Midbrain (tissue), 1 donor: ENCODE results near the gene TMBIM1.
A peak's percentile ranks its signal among the peaks of the same experiment; 100 is the strongest.
"Not testable (repeated sequence)": the region's sequence is repeated elsewhere in the genome, so short reads cannot be mapped to it uniquely, and the experiment has no call there.

Experiments used
- DNase-seq: peaks from one replicate; lab custom pipeline; 2025; lab: John Stamatoyannopoulos, UW

The TMBIM1 gene

DNA sequence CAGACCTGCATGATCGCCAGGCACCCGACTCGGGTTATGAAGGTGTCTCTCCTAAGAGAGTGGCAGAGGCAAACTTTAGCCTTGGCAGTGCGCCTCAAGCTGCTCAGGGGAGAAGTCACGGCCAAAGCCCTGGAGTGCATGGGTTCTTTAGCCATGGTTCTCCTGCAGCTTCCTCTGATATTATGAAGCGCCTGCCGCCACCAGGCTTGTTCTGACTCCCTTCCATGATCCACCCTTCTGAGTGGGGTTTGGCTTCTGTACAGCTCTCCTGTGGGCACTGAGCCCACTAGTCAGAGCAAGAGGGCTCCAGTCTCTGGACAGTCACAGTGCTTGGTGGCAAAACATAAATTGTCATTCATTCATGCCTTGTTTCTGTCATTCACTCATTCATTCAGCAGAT lies 25.9 kb upstream of the TMBIM1 start:
- no peak for DNase-seq

DNA sequence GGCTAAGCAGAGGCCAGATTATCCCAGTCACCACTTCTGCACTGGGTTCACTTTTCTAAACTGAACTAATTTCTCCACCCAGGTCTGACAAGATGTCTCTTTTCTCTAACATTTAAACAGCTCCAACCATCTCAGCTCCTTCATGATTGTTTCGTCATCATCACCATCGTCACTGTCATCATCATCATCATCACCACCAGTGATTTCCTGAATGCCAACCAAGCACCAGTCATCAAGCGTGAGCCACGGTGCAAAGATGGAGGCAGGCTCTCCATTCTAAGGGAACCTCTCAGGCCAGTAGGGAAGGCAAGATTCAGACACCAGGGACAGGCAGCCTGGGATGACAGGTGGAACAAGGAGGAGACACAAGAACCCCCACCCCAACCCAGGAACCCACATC lies 25.5 kb upstream of the TMBIM1 start:
- DNase-seq: no peak

DNA sequence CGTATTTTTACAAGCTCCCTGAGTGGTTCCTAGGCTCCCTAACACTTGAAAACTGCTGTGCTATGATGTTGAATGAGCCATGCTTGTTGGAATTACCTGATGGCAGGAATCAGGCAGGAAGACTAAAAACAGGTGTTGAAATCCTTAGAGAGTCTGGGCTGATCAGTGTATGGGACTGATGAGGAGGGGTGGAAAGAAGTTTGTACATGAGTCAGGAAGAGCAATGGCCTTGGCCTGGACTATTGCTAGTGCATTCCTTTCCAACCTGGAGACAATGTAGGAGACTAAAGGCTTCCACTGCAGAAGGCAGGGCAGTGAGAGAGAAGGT lies 25.0 kb upstream of the TMBIM1 start:
- DNase-seq: no peak

- no peak for DNase-seq
Measured at GRCh38 chr2:218315397-218315796, 23.1 kb upstream of the TMBIM1 start.

DNA sequence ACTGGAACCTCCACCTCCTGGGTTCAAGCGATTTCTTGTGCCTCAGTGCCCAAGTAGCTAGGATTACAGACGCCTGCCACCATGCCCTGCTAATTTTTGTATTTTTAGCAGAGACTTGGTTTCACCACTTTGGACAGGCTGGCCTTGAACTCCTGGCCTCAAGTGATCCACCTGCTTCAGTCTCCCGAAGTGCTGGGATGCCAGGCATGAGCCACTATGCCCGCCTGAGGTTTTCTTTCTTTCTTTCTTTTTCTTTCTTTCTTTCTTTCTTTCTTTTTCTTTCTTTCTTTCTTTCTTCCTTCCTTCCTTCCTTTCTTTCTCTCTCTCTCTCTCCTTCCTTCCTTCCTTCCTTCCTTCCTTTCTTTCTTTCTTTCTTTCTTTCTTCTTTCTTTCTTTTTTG lies 22.5 kb upstream of the TMBIM1 start:
- DNase-seq: not testable (repeated sequence)

DNA sequence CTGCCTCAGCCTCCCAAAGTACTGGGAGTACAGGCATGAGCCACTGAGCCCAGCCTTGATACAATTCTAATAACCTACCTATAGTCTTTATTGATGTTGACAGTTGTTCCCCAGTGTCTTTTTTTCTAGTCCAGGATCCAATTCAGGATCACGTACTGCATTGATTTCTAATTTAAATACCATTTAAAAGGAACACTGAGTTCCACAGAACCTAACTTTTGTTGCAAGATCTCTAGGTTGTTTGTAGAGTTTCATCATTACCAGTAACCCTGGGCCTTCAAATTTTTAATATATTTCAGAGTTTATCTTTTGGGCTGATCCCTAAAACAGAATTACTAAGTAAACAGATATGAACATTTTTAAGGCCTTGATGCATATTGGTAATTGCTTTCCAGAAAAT lies 21.1 kb upstream of the TMBIM1 start:
- no peak for DNase-seq

DNA sequence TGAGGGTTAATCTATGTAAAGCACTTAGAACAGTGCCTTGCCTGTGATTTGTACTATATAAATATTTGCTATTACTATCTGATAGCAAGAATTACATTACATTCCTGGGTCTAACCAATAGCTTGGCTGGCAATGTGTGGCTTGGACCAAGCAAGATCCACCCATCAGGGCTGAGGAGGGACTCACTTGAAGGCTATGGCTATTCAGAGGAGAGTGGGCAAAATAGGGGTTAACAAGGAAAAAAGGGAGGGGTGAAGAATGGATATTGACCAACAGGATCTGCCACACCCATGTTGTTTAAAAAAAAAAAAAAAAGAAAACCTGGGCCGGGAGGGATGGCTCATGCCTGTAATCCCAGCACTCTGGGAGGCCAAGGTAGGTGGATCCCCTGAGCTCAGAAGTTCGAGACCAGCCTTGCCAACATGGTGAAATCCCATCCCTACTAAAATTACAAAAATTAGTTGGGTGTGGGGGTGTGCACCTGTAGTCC lies 20.0 kb upstream of the TMBIM1 start:
- DNase-seq: no peak

DNA sequence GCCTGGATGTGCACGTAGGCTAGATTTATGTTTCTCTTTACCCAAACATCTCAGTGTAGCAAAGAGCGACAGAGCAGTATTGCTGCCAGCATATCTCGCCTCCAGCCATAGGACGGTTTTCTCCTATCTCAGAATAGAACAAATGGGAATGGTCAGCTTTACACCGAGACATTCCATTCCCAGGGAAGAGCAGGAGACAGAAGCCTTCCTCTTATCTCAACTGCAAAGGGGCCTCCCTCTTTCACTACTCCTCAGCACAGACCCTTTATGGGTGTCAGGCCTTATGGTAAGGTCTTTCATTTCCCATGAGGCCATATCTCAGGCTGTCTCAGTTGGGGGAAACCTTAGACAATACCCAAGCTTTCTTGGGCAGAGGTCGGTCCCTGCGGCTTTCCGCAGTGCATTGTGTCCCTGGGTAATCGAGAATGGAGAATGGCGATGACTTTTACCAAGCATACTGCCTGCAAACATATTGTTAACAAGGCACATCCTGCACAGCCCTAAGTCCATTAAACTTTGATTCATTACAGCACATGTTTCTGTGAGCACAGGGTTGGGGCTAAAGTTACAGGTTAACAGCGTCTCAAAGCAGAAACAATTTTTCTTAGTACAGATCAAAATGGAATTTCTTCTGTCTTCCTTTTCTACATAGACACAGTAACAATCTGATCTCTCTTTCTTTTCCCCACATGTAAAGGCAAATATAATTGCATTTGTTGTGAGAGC lies 19.4 kb upstream of the TMBIM1 start:
- DNase-seq: not testable (repeated sequence)

- no peak for DNase-seq
Measured at GRCh38 chr2:218310853-218311540, 18.7 kb upstream of the TMBIM1 start.

DNA sequence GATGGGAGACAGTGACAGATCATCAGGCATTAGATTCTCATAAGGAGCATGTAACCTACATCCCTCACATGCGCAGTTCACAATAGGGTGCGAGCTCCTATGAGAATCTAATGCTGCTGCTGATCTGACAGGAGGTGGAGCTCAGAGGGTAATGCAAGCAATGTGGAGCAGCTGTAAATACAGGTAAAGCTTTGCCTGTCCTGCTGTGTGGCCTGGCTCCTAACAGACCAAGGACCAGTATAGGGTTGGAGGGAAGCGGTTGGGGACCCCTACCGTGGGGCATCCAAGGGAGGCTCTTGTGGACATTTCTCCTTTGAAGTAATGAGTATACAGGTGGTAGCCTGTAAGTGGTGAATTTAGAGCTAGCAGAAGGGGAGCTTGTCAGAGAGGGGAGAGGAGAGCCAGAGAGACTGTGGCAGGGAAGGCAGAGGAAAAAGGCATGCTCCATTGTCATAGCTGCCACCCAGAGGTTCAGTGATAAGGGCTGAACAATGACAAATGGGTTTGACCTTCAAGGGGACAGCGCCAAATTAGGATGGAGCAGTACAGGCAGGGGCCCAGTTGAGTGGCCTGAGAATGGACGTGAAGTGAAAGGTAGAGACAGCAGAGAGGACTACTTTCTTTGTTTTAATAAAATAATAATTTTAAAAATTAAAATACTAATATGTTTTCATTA lies 15.2 kb upstream of the TMBIM1 start:
- DNase-seq: no peak

- DNase-seq: no peak
Measured at GRCh38 chr2:218306184-218306920, 14.0 kb upstream of the TMBIM1 start.

DNA sequence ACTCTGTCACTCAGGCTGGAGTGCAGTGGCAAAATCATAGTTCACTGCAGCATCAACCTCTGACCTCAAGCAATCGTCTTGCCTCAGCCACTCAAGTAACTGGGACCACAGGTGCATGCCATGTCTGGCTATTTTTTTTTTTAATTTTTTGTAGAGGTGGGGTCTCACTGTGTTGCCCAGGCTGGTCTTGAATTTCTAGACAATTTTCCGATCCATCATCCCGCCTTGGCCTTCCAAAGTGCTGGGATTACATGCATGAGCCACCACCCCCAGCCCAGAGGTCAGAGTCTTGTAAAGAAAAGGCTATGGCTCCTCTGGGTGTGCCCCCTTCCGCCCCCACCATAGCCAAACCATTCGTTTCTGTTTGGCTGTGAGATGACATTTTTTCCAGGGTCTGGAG lies 13.1 kb upstream of the TMBIM1 start:
- DNase-seq: no peak

DNA sequence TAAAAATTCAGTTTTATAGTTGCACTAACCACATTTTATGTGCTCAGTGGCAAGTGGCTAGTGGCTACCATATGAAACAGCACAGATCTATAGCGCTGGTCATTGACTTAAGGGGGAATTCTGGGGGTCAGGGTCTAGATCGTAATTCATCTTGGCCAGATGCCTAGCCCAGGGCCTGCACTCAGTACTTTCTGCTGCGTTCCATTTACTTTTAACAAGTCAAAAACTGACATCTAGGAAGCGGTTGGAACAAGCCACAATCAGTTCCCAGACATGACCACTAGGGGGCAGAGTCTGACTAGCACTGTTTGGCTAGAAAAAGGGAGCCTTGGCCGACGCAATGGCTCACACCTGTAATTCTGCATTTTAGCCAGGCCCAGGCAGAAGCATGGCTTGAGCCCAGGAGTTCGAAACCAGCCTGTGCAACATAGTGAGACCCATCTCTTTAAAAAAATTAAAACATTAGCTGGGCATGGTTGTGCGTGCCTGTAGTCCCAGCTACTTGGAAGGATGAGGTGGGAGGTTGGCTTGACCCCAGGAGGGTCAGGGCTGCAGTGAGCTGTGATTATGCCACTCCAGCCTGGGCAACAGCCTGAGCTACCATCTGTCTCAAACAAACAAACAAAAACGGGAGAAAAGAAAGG lies 9.0 kb upstream of the TMBIM1 start:
- peak; percentile 82 for DNase-seq

DNA sequence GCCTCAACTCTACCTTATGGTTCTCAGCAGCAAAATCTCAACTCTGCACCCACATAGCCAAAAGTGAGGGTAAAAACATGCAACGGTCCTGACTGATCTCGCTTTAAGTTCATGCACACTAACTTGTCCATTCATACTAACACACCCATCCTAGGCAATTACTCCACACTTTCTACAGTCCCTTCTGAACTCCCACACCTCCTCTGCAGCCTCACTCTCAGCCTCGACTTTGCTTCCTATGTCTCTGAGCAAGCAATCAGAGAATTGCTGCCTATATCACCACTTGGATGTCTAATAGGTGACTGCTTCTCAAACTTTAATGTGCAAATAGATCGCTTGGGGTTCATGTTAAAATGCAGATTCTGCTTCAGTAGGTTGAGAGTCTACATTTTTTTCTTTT lies 7.8 kb upstream of the TMBIM1 start:
- DNase-seq: no peak

DNA sequence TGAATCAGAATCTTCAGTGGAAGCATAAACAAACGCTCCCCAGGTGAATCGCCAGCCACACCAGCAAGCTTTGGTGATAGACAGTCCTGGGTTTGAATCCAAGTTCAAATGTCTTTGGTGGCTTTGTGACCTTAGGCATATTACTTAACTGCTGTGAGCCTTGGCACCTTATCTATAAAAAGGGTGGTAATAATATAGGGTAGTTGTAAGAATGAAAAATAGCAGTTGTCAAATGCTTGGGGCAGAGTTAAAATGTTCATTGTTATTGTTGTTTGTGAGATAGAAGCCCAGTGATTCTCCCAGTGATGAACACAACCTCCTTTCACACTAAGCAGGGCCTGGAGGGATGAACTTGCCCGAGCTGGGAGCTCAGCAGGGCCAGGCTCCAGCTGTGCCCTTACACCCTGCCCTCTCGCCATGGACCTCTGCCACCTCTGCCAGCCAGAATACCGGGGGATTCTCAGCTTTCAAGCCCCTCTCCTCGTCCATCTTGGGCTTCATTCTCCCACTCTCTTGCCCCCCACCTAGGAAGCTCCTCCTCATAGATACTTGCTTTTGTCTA lies 6.1 kb upstream of the TMBIM1 start:
- DNase-seq: peak; percentile 54

- peak; percentile 70 for DNase-seq
Measured at GRCh38 chr2:218296847-218297246, 4.5 kb upstream of the TMBIM1 start.

DNA sequence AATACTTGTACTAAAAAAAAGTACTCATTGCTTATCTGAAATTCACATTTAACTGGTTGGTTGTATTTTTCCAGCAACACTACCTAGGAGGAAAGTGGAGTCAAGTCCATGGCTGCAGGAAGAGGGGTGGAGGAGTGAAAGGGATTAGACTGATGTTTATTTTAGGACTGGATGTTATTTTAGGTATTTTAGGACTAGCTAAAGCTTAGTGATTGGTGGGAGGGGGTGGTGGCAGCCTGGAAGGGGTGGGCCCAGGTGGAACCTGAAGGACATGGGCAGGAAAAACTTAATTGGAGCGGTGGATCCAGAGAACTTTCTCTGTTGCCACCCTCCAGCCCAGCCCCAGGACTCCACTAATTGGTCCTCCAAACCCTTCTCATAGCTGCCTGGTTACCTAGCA lies 3.9 kb upstream of the TMBIM1 start:
- DNase-seq: no peak

DNA sequence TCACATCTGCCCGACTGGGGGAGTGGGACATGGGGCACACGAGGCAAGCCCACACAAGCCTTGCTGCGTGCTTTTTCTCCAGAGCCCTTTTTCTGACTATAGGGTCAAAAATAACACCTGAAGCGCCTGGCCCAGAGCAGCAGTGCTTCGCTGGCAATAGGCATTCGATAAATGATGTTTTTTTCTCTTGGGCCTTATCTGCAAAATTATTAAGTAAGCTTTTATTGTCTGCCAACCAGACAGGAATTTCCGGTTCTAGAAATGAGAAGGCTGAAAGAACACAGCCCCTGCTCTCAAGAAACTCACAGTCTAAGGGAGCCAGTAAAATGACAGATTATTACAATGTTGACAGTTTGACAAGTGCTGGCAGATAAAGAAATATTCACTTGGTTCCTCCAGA lies 2.7 kb upstream of the TMBIM1 start:
- no peak for DNase-seq

GRCh38 chr2:218294430-218295022 lies 2.2 kb upstream of the TMBIM1 start:
- DNase-seq: no peak

DNA sequence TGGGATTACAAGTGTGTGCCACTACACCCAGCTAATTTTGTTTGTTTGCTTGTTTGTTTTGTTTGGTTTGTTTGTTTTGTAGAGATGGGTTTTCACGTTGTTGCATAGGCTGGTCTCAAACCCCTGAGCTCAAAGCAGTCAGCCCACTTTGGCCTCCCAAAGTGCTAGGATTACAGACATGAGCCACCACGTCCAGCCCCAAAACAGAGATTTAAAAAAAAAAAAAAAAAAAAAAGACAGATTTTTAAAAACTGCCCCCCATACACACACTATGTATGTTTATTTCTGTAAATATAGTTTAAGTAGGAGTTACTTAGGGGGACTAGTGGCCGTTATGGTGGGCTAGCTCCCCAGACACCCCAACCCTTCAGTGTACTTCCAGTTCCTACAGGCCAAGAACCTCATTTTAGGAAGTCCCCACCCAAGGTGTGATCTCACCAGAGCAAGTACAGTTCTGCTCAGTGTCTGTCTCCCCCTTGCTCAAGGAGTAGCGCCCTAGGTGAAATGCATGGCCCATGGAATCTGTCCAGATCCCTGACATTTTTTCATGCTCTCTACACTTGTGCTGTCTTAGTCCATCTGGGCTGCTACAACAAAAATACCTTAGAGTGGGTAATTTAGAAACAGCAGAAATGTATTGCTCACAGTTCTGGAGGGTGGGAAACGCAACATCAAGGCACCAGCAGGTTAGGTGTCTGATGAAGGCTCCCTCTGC lies 1.6 kb upstream of the TMBIM1 start:
- no peak for DNase-seq
